ENCODE measurements around the gene SEC14L1.

SEC14L1 gene

DNA sequence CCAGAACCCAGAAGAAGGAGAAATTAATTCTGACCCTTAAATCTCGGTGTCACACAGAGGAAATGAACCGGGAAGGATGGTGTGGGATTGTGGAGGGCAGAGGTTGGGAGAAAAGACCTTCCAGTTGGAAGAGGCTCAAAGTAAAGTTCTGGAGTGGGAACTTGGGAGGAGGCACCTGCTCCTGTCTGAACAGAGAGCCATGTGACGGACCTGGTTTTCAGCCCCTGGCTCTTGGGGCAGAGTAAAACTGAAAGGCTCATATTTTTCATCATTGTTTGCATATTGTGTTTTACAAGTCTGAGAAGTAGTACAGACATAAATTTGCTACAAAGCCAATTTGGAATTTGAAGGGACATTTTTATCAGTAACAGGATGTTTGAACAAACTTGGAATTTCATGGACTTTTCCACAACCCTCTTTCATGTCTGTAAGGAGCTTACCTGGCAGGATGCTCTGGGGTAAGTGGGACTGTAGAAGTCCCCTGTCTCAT lies 24.4 kb upstream of the SEC14L1 start:
- DNase-seq (ENCODE audit: low read depth), result no peak

DNA sequence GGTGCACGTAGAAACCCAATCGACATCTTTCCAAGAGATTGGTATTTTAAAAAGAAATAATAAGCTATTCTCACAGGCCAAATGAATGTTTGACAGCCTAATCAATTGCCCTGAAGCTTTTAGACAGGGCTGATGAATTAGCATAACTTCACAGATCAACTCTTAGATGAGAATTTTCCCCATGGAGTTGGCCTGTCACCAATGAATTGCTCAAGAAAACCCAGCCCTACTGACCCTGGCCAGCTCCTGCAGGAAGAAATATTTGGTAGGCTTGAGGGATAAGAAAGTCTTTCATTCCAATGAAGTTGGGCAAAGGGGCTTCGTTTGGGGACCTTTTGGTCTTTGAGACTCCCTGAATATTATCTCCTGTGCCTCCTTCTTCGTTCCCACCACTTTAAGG lies 23.4 kb upstream of the SEC14L1 start:
- DNase-seq (ENCODE audit: low read depth), result no peak

DNA sequence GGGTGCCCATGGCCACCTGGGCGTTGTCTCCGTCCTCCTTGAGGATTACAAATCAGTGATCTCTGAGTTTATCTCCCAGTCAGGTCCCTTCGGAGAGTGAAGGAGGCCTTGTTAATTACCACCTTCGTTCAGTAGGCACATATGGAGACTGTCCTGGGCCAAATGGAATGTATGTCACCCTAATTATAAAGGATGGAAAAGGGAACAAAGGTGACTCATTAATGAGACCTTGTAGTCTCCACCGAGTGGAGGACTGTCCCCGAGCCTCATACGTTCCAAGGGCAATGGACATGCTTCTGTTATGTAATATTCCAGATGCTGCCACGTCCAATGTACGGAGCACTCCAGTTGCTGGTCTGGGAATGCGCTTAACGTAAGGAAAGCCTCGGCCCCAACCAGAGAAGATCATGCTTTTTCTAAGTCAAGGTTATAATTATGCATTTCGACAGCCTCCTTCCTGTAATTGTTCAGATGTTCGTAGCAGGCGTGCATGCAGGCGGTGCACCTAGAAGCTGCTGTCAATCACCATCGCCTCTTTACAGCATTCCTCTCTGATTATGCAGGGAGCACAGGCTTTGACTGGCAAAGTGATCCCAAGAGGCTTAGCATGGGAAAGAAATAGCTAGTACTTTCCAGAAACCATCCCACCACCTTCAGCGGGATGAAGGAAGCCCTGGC lies 22.4 kb upstream of the SEC14L1 start:
- no peak for DNase-seq (ENCODE audit: low read depth)

DNA sequence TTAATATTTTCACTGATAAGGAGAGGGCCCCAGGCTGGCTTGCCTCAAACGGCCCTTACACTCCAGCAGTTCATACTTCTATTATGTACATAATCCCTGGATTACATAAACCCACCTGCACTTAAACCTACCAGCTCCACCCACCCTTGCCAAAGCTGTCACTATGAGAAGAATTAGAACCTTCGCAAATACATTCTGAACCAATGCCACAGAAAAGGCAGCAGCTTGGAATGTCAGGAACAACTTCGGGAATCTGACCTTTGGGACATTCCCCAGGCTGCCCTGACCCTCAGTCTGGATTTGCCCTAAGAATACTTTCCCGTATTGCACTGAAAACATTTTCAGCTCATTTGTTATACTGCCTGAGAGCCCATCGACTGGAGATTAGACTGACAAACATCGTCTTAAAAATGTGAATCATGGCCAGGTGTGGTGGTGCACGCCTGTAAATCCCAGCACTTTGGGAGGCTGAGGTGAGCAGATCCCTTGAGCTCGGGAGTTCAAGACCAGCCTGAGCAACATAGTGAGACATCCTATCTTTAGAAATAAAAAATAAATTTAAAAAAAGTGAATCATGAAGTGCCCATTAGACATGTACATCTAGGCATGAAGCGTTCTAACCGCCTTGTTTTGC lies 21.0 kb upstream of the SEC14L1 start:
- DNase-seq (ENCODE audit: low read depth), result no peak

DNA sequence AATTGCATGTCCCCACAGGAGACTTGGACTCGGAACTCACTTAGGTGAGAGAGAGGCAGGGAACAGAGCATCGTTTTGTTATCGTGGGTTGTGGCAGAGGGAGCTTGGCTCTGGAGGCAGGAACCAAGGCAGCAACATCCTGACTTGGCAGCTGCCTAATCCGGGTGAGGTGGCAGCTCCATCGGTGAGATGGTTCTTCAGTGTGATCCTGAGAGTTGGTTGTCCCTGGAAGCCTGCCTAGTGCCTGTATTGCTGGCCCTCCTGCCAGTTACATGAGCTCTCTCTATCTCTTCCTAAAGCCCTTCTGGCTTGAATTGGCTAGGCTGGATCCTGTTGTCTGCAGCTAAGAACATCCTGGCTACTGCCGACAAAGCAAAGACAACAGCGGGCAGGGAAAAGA lies 19.9 kb upstream of the SEC14L1 start:
- no peak for DNase-seq (ENCODE audit: low read depth)

DNA sequence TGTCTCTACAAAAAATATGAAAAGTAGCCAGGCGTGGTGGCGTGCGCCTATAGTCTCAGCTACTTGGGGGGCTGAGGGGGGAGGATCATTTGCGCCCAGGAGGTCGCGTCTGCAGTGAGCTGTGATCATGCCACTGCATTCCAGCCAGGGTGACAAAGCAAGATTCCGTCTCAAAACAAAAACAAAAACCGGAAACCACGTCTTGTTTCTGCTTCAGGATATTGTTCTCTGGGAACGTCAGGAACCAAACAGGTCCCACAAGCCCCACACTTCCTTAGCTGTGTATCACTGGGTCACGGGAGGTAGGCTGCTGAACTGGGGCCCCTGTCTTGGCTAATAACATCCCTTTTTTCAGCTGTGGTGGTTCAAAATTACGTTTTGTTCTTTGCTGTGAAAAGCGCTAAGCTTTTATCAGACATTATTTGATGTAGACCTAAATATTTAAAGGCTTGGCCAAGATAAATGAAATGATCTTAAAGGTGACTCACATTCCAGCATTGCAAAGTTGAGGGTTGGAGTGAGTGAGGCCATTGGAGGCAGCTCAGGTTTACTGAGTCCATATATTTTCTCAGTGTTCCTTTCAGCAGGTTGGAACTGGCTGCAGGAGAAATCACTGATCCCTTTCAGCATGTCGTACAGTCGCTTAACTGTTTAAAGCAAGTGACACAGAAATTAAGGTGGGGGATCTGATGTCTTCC lies 16.4 kb upstream of the SEC14L1 start:
- peak; percentile 41 for DNase-seq (ENCODE audit: low read depth)

DNA sequence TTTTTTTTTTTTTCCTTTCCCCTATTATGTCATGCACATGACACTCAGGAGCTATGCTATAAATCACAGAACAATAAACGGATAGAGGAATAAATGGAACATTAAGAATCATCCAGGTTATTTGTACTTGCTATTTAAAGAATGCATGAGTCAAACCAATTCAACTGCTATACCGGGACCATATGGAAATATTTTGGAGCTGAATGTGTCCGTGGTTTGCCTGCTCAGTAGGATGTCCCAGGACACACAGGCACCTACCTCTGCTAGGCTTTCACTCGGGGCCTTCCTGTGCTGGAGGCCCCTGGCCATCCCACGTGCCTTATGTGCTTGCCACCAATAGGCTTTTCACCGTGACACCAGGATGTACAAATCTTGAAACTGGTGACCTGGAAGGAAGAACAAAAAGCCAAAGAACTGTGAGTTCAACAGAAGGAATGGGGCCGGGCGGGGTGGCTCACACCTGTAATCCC lies 15.3 kb upstream of the SEC14L1 start:
- DNase-seq (ENCODE audit: low read depth), result peak; percentile 50

DNA sequence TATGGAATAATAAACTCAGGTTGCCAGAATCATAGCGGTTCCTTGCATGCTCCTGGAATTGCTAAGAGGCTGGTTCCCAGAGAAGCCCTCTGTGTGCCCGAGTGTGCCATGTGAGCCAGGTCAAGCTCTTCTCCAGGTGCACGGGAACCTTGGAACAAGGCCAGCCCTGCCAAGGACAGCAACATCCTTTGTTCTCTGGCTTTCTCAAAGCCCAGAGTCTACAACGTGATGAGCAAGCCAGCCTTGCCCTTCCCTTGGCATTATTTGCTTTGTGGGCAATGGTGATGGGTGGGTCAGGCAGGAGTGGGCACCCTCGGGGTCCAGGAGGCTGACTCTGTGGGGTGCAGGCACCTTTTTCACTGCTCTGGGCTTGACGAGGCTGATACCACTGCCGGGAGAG lies 14.2 kb upstream of the SEC14L1 start:
- no peak for DNase-seq (ENCODE audit: low read depth)

DNA sequence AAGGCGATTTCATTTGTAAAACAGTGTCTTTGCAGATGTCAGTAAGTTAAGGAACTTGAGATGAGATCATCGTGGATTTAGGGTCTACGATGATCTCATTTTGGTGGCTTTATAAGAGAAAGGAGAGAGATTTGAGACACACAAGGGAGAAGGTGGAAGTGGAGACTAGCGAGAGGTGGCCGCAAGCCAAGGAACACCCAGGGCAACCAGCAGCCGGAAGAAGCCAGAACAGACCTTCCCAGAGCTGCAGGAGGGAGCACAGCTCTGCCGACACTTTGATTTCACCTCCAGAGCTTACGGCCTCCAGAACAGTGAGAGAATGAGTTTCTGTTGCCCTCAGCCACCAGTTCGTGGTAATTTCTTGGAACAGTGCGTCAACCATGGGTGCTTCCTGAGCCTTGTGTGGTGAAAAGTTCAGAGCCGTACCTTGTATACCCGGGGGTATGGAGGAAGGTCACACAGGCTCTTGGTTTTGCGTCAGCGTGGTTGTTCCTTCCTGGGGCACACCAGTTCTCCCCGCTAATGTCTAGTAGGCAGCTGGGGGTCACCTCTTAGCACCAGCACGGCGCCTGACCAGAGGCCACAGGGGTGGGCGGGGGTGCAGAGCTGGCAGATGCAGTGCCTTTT lies 12.9 kb upstream of the SEC14L1 start:
- DNase-seq (ENCODE audit: low read depth), result no peak

DNA sequence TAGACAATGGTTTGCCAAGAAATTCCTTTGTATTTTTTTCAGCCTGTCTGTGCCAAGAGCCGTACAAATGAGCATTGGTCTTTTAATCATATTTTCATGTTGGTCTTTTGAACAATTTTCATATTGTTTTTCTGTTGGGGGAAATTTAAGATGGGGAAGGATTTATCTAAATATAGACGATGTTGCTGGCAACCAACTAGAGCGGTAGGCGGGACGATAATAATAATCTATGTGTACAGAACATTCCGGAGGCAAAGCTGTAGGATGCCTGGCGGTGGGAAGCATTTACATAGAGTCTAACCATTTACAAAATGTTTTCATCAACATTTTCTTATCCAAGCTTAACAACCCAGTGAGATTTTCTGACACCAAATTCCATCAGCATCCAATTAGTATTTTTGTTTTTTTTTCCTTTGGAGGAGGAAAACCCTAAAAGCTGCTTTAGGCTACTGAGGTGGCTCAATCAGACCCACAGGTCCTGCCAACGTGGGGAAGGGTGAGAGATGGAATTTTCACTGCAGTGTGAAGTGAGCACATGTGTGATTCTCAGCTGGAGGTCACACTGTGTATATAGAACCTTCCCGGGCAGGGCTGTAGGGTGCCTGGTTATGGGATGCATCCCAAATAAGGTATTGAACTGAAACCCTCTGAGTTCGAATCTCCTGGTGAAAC lies 11.7 kb upstream of the SEC14L1 start:
- DNase-seq (ENCODE audit: low read depth), result peak; percentile 58

DNA sequence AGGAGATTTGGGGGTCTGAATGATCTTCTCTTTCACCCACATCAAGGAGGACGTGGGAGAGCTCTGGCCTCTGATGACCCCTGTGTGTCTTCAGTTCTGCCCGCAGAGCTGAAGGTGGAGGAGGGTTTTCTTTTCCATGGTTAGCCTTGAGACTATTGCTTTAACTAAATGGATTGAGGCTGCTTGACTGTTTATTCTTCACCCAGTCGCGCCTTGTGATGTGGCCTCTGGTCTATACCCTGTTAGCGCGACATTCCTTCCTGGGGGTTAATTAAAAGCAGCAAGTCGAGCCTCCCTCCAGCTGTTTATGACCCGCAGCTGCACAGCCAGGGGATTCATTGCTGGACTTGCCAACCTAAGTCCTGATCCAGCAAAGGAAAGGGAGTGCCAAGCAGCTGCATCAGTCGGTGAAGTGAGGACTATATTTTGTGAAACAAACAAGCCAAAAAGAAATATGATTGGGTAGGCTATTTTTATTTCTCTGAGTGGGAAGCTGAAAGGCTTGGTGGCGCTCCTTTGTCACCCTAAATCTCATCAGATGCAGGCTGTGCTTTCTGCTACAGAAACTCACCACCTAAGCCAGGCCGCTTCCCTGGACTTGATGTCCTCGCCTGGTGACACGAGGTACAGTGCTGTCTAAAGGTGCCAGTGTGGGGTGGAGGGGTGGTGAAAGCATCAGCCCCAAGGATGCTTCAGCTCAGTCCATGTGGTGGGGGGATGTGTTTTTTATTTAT lies 11.0 kb upstream of the SEC14L1 start:
- peak; percentile 74 for DNase-seq (ENCODE audit: low read depth)

DNA sequence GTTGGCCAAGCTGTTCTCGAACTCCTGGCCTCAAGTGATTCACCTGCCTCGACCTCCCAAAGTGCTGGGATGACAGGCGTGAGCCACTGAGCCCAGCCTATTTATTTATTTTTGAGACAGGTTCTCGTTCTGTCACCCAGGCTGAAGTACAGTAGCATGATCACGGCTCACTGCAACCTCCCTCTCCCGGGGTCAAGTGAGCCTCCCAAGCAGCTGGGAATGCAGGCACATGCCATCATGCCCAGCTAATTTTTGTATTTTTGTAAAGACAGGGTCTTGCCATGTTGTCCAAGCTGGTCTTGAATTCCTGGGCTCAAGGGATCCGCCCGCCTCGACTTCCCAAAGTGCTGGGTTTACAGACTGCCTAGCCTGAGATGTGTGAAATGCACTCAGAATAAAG lies 10.2 kb upstream of the SEC14L1 start:
- no peak for DNase-seq (ENCODE audit: low read depth)

DNA sequence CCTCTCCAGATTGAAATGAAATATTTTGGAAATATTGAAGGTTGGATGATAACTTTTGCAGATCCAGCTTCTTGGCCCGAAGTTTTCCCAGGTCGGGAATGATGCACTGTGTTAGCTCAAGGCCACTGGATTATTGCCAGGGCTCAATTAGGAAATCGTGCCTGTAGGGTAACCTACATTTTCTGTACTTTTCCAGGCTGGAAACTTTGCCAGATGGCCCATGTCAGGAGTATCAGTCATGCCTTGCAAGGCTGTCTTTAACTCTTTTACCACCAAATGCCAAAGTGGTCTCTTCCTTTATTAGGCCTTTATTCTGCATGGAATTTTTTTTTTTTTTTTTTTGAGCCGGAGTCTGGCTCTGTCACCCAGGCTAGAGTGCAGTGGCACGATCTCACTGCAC lies 8.9 kb upstream of the SEC14L1 start:
- peak; percentile 56 for DNase-seq (ENCODE audit: low read depth)

DNA sequence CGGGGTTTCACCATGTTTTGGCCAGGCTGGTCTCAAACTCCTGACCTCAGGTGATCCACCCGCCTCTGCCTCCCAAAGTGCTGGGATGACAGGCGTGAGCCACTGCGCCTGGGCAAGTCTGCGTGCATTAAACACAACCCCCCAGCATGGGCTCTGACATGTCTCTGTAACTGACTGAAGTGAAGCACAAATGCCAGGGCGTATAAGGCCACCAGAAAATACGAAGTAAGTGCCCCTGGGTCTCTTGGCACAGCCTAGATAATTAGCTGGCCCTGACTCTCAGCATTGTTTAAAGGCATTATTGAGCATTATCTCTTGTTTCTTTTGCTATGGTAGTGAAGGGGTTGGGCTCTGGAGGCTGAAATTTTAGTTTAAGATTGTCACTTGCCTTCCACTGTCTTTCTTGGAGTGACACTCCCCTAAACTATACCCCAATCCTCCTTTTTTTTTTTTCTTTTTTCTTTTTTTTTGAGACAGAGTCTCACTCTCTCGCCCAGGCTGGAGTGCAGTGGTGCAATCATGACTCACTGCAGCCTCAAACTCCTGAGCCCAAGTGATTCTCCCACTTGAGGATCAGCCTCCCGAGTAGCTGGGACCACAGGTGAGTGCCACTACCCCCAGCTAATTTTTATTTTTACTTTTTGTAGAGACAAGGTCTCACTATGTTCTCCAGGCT lies 8.2 kb upstream of the SEC14L1 start:
- DNase-seq (ENCODE audit: low read depth), result no peak

DNA sequence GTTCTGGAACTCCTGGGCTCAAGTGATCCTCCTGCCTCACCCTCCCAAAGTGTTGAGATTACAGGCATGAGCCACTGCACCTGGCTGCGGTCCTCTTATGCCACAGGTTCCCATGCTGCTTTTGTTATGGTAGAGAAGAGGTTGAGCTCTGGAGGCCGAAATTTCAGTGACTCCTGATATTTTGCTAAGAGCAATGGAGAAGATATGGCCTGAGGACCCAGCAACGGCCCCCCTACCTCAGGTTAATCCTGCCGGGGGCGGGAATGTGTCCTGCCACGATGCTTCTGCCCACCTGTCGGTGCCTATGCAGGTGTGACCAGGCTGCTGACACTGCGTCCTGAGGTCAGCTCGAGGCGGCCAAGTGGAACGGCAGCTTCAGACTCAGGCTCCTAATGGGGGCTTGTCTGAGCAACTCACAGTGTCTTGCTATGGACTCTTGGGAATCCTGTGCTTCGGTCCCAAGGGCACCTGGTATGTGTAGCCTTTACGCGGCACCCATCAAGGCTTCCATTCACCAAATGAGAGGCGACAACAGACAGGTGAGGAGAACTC lies 7.6 kb upstream of the SEC14L1 start:
- DNase-seq (ENCODE audit: low read depth), result no peak

DNA sequence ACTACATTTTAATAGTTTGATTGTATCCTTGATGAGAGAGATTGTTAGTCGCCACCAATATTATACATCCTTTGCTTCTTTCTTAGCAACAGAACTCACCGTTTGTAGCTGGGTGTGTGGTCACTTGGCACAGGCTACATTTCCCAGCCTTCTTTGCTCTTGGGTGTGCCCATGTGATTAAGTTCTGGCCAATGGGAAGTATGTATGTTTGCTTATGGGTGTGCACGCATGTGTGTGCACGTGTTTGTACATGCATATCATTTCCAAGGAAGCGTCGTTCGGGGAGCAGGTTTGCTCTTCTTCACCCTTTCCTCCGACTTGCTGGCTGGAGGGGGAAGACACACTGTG lies 4.4 kb upstream of the SEC14L1 start:
- DNase-seq (ENCODE audit: low read depth), result no peak

DNA sequence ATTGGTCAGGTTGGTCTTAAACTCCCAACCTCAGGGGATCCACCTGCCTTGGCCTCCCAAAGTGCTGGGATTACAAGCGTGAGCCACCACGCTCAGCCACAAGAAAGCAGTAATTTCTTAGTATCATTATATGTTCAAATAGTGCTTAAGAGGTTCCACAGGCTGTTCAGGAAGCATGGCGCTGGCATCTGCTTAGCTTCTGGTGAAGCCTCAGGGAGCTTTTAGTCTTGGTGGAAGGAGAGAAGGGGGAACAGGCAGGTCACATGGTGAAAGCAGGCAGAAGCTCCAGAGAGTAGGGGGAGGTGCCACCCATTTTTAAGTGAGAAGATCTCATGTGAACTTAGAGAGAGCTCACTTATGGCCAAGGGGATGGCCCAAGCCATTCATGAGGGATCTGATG lies 3.7 kb upstream of the SEC14L1 start:
- no peak for DNase-seq (ENCODE audit: low read depth)

DNA sequence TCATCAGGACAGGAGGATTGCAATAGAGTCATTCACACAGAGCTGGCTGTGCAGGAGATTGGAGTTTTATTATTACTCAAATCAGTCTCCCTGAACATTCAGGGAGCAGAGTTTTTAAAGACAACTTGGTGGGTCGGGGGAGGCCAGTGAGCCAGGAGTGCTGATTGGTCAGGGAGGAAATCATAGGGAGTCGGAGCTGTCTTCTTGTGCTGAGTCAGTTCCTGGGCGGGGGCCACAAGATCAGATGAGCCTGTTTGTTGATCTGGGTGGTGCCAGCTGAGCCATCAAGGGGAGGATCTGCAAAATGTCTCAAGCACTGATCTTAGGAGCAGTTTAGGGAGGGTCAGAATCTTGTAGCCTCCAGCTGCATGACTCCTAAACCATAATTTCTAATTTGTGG lies 2.9 kb upstream of the SEC14L1 start:
- peak; percentile 75 for DNase-seq (ENCODE audit: low read depth)

DNA sequence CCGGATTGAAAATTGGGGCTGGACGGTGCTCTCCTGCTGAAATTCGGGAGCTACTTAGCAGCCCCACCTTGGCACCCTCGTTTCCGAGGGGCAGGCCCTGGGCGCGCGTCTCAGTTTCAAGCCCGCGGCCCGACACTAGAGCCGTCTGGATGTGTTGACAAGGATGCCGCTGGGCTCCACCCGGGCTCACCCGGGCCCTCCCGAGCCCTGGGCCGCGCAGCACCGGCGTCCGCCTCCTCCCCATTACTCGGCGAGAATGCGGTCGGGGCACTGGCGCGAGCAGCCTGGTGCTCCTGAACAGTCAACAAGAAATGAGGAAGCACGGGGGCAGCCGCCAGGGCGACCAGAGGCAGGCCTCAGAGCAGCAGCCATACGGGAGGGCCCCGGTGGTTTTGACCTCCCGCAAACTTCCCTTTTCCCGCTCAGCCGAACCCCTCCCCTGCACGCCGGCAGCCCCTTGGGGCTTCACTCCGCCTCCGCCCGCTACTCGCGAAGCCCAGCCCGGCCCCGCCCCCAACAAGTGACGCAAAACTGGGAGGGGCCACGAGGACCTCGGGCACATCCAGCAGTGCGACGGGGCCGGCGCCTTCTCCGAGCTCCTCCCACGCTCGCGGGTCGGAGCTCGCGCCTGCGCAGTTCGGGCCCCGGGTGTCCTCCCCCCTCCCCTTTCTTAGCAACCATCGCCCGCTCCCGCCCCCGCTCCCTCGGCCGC lies 447 bp upstream of the SEC14L1 start:
- DNase-seq (ENCODE audit: low read depth), result peak; percentile 98

DNA sequence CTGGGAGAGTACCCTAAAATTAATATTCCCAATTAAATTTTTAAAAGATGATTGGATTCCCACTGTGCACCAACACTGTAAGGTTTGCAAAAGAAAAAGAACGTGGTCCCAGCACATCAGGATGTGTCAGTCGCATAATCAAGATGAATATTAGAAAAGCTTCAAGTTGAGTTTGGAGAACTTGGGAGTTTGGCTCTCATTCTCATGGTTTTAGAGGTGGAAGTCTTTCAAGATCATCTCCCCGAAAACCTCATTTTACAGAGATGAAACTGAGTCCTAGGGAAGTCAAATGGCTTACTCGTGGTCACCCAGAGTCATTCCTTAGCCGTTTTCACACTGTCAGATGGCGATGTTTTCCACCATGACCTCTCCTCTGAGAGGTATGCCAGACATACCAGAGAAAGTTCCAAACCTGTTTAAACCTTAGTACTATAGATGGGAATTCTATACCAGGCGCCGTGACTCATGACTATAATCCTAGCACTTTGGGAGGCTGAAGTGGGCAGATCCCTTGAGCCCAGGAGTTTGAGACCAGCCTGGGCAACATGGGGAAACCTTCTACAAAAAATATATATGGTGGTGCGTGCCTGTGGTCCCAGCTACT lies 1.2 kb downstream of the SEC14L1 start:
- no peak for DNase-seq (ENCODE audit: low read depth)

Data from fibroblast of gingiva (primary cell).